Measurements from ENCODE around the gene NSRP1. TPM values are rescaled to one million over a fixed set of nuclear protein-coding genes. Genes with fewer than 3 reads are reported as not detected.
A peak's percentile ranks its signal among the peaks of the same experiment; 100 is the strongest.

The NSRP1 gene
- total RNA-seq, 2 donors from 2014 or later = 28.8 to 31.7 TPM

- Mint-ChIP-seq H3K4me3 (no peak overlapping the region), H3K27ac (no peak overlapping the region), H3K36me3 (ENCODE audit: low read depth) (peaks cover 2% of the 10 kb centered on the region), H3K4me1 (peaks cover 26% of the 10 kb centered on the region), H3K27me3 (peaks cover 74% of the 10 kb centered on the region)
- ATAC-seq = no peak
- DNase-seq = no peak
- no peaks in the 10 kb centered on the region for H3K9me3 ChIP-seq (ENCODE audit: control insufficient read depth, low read length, poor library complexity, severe bottlenecking)
Measured at GRCh38 chr17:30234296-30234695, 117.7 kb downstream of the NSRP1 start.

GRCh38 chr17:30234964-30235363 lies 118.3 kb downstream of the NSRP1 start:
- no peak for ATAC-seq

GRCh38 chr17:30235386-30236296 lies 119.0 kb downstream of the NSRP1 start, which contains the start of gene SLC6A4:
Gene SLC6A4 (minus strand): TSS chr17:30235697. CDS start chr17:30221958, 13,739 bp downstream.
- DNase-seq (no peak), ATAC-seq (no peak)
- H3K9me3 ChIP-seq (ENCODE audit: control insufficient read depth, low read length, poor library complexity, severe bottlenecking) = no peaks in the 10 kb centered on the region
- H3K4me3 Mint-ChIP-seq = peak within 1 kb of the TSS; percentile 84
- H3K27me3 Mint-ChIP-seq = peaks cover 75% of the 10 kb centered on the region
- H3K27ac Mint-ChIP-seq = no peak within 1 kb of the TSS
- H3K4me1 Mint-ChIP-seq = peaks cover 27% of the 10 kb centered on the region
- H3K36me3 Mint-ChIP-seq (ENCODE audit: low read depth) = peaks cover 6% of the 10 kb centered on the region

More at GRCh38 chr17:30234964-30235363, 118.3 kb downstream of the NSRP1 start:
- DNase-seq = no peak
- peak overlapping the region; percentile 82 for H3K4me3 Mint-ChIP-seq
- H3K27ac Mint-ChIP-seq = no peak overlapping the region
- H3K36me3 Mint-ChIP-seq (ENCODE audit: low read depth) = peaks cover 5% of the 10 kb centered on the region
- peaks cover 27% of the 10 kb centered on the region for H3K4me1 Mint-ChIP-seq
- H3K27me3 Mint-ChIP-seq = peaks cover 81% of the 10 kb centered on the region
- no peaks in the 10 kb centered on the region for H3K9me3 ChIP-seq (ENCODE audit: control insufficient read depth, low read length, poor library complexity, severe bottlenecking)

Other genes starting within 250 kb of the NSRP1 start
- 10 to 100 TPM; 72.2 to 72.7 TPM for gene SSH2, start 186.6 kb upstream of the NSRP1 start, total RNA-seq
- under 1 TPM in 1 of 2 donors, not detected in 1; 0.55 TPM for gene EFCAB5, start 175.2 kb upstream of the NSRP1 start, total RNA-seq
- 1 to 10 TPM in 1 of 2 donors, under 1 TPM in 1; 0.10 to 5.0 TPM for gene SLC6A4, start 118.9 kb downstream of the NSRP1 start, total RNA-seq
- gene BLMH, start 175.1 kb downstream of the NSRP1 start, total RNA-seq = 10 to 100 TPM; 37.7 to 50.9 TPM
- gene TMIGD1, start 217.2 kb downstream of the NSRP1 start, total RNA-seq = not detected

All from T-helper 17 cell (primary cell).